ENCODE measurements around the gene KCNE4.

Gene KCNE4

GRCh38 chr2:223012291-223012690 lies 39.7 kb upstream of the KCNE4 start:
- H3K4me3 ChIP-seq (ENCODE audit: low read depth, low read length) = no peak overlapping the region
- TF ChIP-seq CTCF (IDR thresholded peaks at IDR 0.05; ENCODE audit: borderline replicate concordance, insufficient read depth, low read depth, low read length) = no peak

- no peak for TF ChIP-seq CTCF (IDR thresholded peaks at IDR 0.05; ENCODE audit: borderline replicate concordance, insufficient read depth, low read depth, low read length)
- H3K4me3 ChIP-seq (ENCODE audit: low read depth, low read length) = no peak overlapping the region
Observed at GRCh38 chr2:223019390-223019930, 32.5 kb upstream of the KCNE4 start.

GRCh38 chr2:223019987-223020717 lies 31.8 kb upstream of the KCNE4 start:
- no peak overlapping the region for H3K4me3 ChIP-seq (ENCODE audit: low read depth, low read length)
- no peak for TF ChIP-seq CTCF (IDR thresholded peaks at IDR 0.05; ENCODE audit: borderline replicate concordance, insufficient read depth, low read depth, low read length)

GRCh38 chr2:223020971-223021675 lies 30.9 kb upstream of the KCNE4 start:
- TF ChIP-seq CTCF (IDR thresholded peaks at IDR 0.05; ENCODE audit: borderline replicate concordance, insufficient read depth, low read depth, low read length) = no peak
- no peak overlapping the region for H3K4me3 ChIP-seq (ENCODE audit: low read depth, low read length)

- no peak for TF ChIP-seq CTCF (IDR thresholded peaks at IDR 0.05; ENCODE audit: borderline replicate concordance, insufficient read depth, low read depth, low read length)
Observed at GRCh38 chr2:223026357-223027110, 25.5 kb upstream of the KCNE4 start.

GRCh38 chr2:223027442-223027841 lies 24.5 kb upstream of the KCNE4 start:
- no peak overlapping the region for H3K4me3 ChIP-seq (ENCODE audit: low read depth, low read length)
- TF ChIP-seq CTCF (IDR thresholded peaks at IDR 0.05; ENCODE audit: borderline replicate concordance, insufficient read depth, low read depth, low read length) = no peak

More at GRCh38 chr2:223026357-223027110, 25.5 kb upstream of the KCNE4 start:
- no peak overlapping the region for H3K4me3 ChIP-seq (ENCODE audit: low read depth, low read length)

Data from GM12875 (cell line).